Neural progenitor cell (in vitro differentiated cells): ENCODE data around the gene MAP4K3. TPM values are rescaled to one million over a fixed set of nuclear protein-coding genes. Genes with fewer than 3 reads are reported as not detected.

Source experiments
- DNase-seq: peaks from one replicate; pipeline ENCODE4 v3.0.0-alpha.2; 2016; ENCODE audit warnings: low spot score
- H2AFZ ChIP-seq: fragments of 200-600 bp; sonication (generic); replicated peaks from 2 replicates; pipeline ENCODE4 v1.6.1; 2016; ENCODE audit warnings: antibody characterized with exemption
- H3F3A ChIP-seq: fragments of 200-600 bp; sonication (generic); 2 replicates; pipeline ENCODE4 v1.6.1; 2016; ENCODE audit warnings: antibody characterized with exemption, low read depth
- H3K27ac ChIP-seq: fragments of 200-600 bp; sonication (generic); 2 replicates; pipeline ENCODE4 v1.5.1; 2016; ENCODE audit warnings: mild to moderate bottlenecking
- H3K27me3 ChIP-seq: fragments of 200-600 bp; sonication (generic); 2 replicates; pipeline ENCODE4 v1.6.1; 2016; ENCODE audit warnings: mild to moderate bottlenecking, moderate library complexity
- H3K36me3 ChIP-seq: fragments of 200-600 bp; sonication (generic); 2 replicates; pipeline ENCODE4 v1.5.1; 2016
- H3K4me1 ChIP-seq: fragments of 200-600 bp; sonication (generic); 2 replicates; pipeline ENCODE4 v1.6.1; 2016; ENCODE audit warnings: mixed run types
- H3K4me2 ChIP-seq: fragments of 200-600 bp; sonication (generic); 2 replicates; pipeline ENCODE4 v1.6.1; 2016
- H3K4me3 ChIP-seq: fragments of 200-600 bp; sonication (generic); 2 replicates; pipeline ENCODE4 v1.5.1; 2016
- H3K79me2 ChIP-seq: fragments of 200-600 bp; sonication (generic); 2 replicates; pipeline ENCODE4 v1.6.1; 2016; ENCODE audit warnings: low read depth
- H3K9ac ChIP-seq: fragments of 200-600 bp; sonication (generic); 2 replicates; pipeline ENCODE4 v1.6.1; 2016
- H3K9me3 ChIP-seq: fragments of 200-600 bp; sonication (generic); 2 replicates; pipeline ENCODE4 v1.5.1; 2016; ENCODE audit warnings: low read depth
- H4K20me1 ChIP-seq: fragments of 200-600 bp; sonication (generic); 2 replicates; pipeline ENCODE4 v1.6.1; 2016; ENCODE audit warnings: low read depth
- H3K27ac Mint-ChIP-seq: 3 replicates; pipeline ENCODE4 v1.8.0; 2021; ENCODE audit warnings: mixed read lengths
- H3K27me3 Mint-ChIP-seq: 2 replicates; pipeline ENCODE4 v1.8.0; 2022; ENCODE audit warnings: low read depth, mild to moderate bottlenecking, inconsistent platforms, moderate library complexity, mixed read lengths; ENCODE audit not compliant: insufficient read depth
- H3K36me3 Mint-ChIP-seq: 3 replicates; pipeline ENCODE4 v1.8.0; 2021; ENCODE audit warnings: mixed read lengths
- H3K4me1 Mint-ChIP-seq: 3 replicates; pipeline ENCODE4 v1.8.0; 2021; ENCODE audit warnings: mixed read lengths
- H3K4me3 Mint-ChIP-seq: 3 replicates; pipeline ENCODE4 v1.8.0; 2021; ENCODE audit warnings: mild to moderate bottlenecking, moderate library complexity, mixed read lengths
- H3K9me3 Mint-ChIP-seq: 3 replicates; pipeline ENCODE4 v1.8.0; 2020; ENCODE audit warnings: mixed read lengths
- CTCF ChIP-seq: fragments of 200-600 bp; sonication (generic); IDR thresholded peaks from 2 replicates; pipeline ENCODE4 v1.5.1; 2017; ENCODE audit warnings: antibody characterized with exemption, mild to moderate bottlenecking
- EZH2 ChIP-seq: fragments of 200-600 bp; sonication (generic); IDR thresholded peaks from 2 replicates; pipeline ENCODE4 v1.6.1; 2017; ENCODE audit warnings: antibody characterized with exemption, mild to moderate bottlenecking, moderate library complexity
- EZH2phosphoT487 ChIP-seq: fragments of 200-600 bp; sonication (generic); IDR thresholded peaks from 2 replicates; pipeline ENCODE4 v1.6.1; 2017; ENCODE audit warnings: antibody characterized with exemption
- total RNA-seq: library from RNA; depleted of rRNA; stranded (reverse); fragments of >200 nt; gene quantifications from 2 replicates; pipeline ENCODE4 v1.2.3, GENCODE V29; 2015; ENCODE audit warnings: low replicate concordance

Gene MAP4K3
- total RNA-seq, 1 donor from 2014 or later, result 79.5 TPM

DNA sequence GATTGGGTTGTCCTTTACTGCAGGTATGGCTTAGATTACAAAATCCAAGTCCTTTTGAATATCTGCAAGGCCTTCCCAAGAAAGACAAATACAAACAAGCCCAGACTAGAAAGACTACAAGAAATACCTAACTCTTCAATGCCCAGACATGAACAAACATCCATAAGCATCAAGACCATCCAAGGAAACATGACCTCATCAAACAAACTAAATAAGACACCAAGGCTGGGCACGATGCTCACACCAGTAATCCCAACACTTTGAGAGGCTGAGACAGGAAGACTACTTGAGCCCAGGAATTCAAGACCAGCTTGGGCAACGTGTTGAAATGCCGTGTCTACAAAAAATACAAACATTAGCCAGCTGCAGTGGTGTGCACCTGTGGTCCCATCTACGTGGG, 31.7 kb downstream of the MAP4K3 start:
- Histone ChIP-seq H3K36me3 (no peaks in the 10 kb centered on the region), H3K4me3 (no peak overlapping the region), H3K79me2 (peaks cover 98% of the 10 kb centered on the region), H3F3A (no peaks in the 10 kb centered on the region), H2AFZ (no peak overlapping the region), H3K4me1 (peaks cover 19% of the 10 kb centered on the region), H3K9me3 (no peaks in the 10 kb centered on the region), H3K4me2 (no peak overlapping the region), H4K20me1 (peaks cover 58% of the 10 kb centered on the region), H3K27me3 (no peaks in the 10 kb centered on the region), H3K27ac (no peak overlapping the region), H3K9ac (no peak overlapping the region)
- no peak for DNase-seq
- no peak overlapping the region for H3K4me3 Mint-ChIP-seq
- no peak for TF ChIP-seq CTCF
- TF ChIP-seq EZH2, result no peak
- TF ChIP-seq EZH2phosphoT487, result no peak
- H3K36me3 Mint-ChIP-seq, result peaks cover 36% of the 10 kb centered on the region
- no peaks in the 10 kb centered on the region for H3K27me3 Mint-ChIP-seq
- H3K27ac Mint-ChIP-seq, result no peak overlapping the region
- H3K9me3 Mint-ChIP-seq, result peaks cover 19% of the 10 kb centered on the region
- peaks cover 43% of the 10 kb centered on the region for H3K4me1 Mint-ChIP-seq

GRCh38 chr2:39403311-39403710, 33.8 kb downstream of the MAP4K3 start:
- Histone ChIP-seq H2AFZ (no peak overlapping the region), H3K27ac (no peak overlapping the region), H3K4me1 (peaks cover 19% of the 10 kb centered on the region), H4K20me1 (peaks cover 38% of the 10 kb centered on the region), H3K79me2 (peaks cover 98% of the 10 kb centered on the region), H3K4me3 (no peak overlapping the region), H3K4me2 (no peak overlapping the region), H3K36me3 (no peaks in the 10 kb centered on the region), H3K27me3 (no peaks in the 10 kb centered on the region), H3K9ac (no peak overlapping the region), H3K9me3 (no peaks in the 10 kb centered on the region), H3F3A (no peaks in the 10 kb centered on the region)
- no peak overlapping the region for H3K4me3 Mint-ChIP-seq
- H3K36me3 Mint-ChIP-seq, result peaks cover 38% of the 10 kb centered on the region
- no peak overlapping the region for H3K27ac Mint-ChIP-seq
- TF ChIP-seq EZH2phosphoT487 (no peak), EZH2 (no peak), CTCF (no peak)
- peaks cover 19% of the 10 kb centered on the region for H3K9me3 Mint-ChIP-seq
- no peak for DNase-seq
- no peaks in the 10 kb centered on the region for H3K27me3 Mint-ChIP-seq
- peaks cover 40% of the 10 kb centered on the region for H3K4me1 Mint-ChIP-seq

GRCh38 chr2:39401319-39401718, 35.8 kb downstream of the MAP4K3 start:
- Histone ChIP-seq H3F3A (no peaks in the 10 kb centered on the region), H3K36me3 (no peaks in the 10 kb centered on the region), H3K4me2 (no peak overlapping the region), H3K79me2 (peaks cover 98% of the 10 kb centered on the region), H4K20me1 (peaks cover 20% of the 10 kb centered on the region), H3K9ac (no peak overlapping the region), H3K9me3 (no peaks in the 10 kb centered on the region), H3K4me3 (no peak overlapping the region), H3K27ac (no peak overlapping the region), H3K27me3 (no peaks in the 10 kb centered on the region), H3K4me1 (peaks cover 9% of the 10 kb centered on the region), H2AFZ (no peak overlapping the region)
- Mint-ChIP-seq H3K4me1 (peaks cover 24% of the 10 kb centered on the region), H3K4me3 (no peak overlapping the region), H3K9me3 (peaks cover 15% of the 10 kb centered on the region), H3K27me3 (no peaks in the 10 kb centered on the region), H3K36me3 (peaks cover 36% of the 10 kb centered on the region), H3K27ac (no peak overlapping the region)
- DNase-seq, result no peak
- TF ChIP-seq CTCF, result no peak
- TF ChIP-seq EZH2phosphoT487, result no peak
- TF ChIP-seq EZH2, result no peak
